IMR-90 (cell line): Measurements from ENCODE around the gene PMPCA. TPM values are rescaled to one million over a fixed set of nuclear protein-coding genes. Genes with fewer than 3 reads are reported as not detected.
A peak's percentile ranks its signal among the peaks of the same experiment; 100 is the strongest.

Experiments used
- ATAC-seq: fragments of 200-7000 bp; cut with Tn5 transposase; 2 replicates; pipeline ENCODE4 v1.9.1; 2020; ENCODE audit warnings: low read depth, mild to moderate bottlenecking, moderate library complexity
- BruUV-seq: library from RNA; stranded (reverse); fragments of 400-500 nt; replicated peaks from 2 replicates; lab custom pipeline; 2021; lab: Mats Ljungman, UMichigan
- CTCF ChIA-PET: fragments of 300-600 bp; formaldehyde crosslinking; extraction: SDS; loops from one replicate; lab custom pipeline; 2021; ENCODE audit warnings: antibody characterized with exemption; lab: Yijun Ruan, JAX
- POLR2A ChIA-PET: fragments of 300-600 bp; sonication (Branson Sonifier 250); formaldehyde crosslinking; loops from one replicate; lab custom pipeline; 2022; ENCODE audit warnings: antibody characterized with exemption; ENCODE audit not compliant: unreplicated experiment; lab: Charles Lee
- DNase-seq: peaks from one replicate; pipeline ENCODE4 v3.0.0; 2013
- H2AFZ ChIP-seq: replicated peaks from 2 replicates; pipeline ENCODE3; 2013; ENCODE audit warnings: low read length, mild to moderate bottlenecking; ENCODE audit not compliant: poor library complexity
- H2AK5ac ChIP-seq: 2 replicates; pipeline ENCODE4 v1.6.1; 2013; ENCODE audit warnings: low read depth, low read length, inconsistent platforms
- H2AK9ac ChIP-seq: replicated peaks from 2 replicates; pipeline ENCODE3; 2013; ENCODE audit warnings: mild to moderate bottlenecking, low read depth, low read length, moderate library complexity; ENCODE audit not compliant: poor library complexity
- H2BK120ac ChIP-seq: 2 replicates; pipeline ENCODE4 v1.6.1; 2013; ENCODE audit warnings: low read depth, low read length, inconsistent platforms
- H2BK15ac ChIP-seq: 3 replicates; pipeline ENCODE4 v1.6.1; 2013; ENCODE audit warnings: low read depth, low read length, inconsistent platforms
- H2BK20ac ChIP-seq: 2 replicates; pipeline ENCODE4 v1.6.1; 2013; ENCODE audit warnings: low read depth, mild to moderate bottlenecking, inconsistent platforms, low read length, moderate library complexity
- H2BK5ac ChIP-seq: 2 replicates; pipeline ENCODE4 v1.6.1; 2013; ENCODE audit warnings: mild to moderate bottlenecking, low read depth, low read length, inconsistent platforms; ENCODE audit not compliant: poor library complexity, severe bottlenecking
- H3K14ac ChIP-seq: replicated peaks from 2 replicates; pipeline ENCODE4 v1.6.1; 2013; ENCODE audit warnings: low read depth, low read length, inconsistent platforms
- H3K18ac ChIP-seq: 2 replicates; pipeline ENCODE4 v1.6.1; 2013; ENCODE audit warnings: low read depth, low read length, control low read depth
- H3K23ac ChIP-seq: 2 replicates; pipeline ENCODE4 v1.6.1; 2013; ENCODE audit warnings: low read depth, low read length, inconsistent platforms
- H3K27ac ChIP-seq: 2 replicates; pipeline ENCODE4 v1.5.1; 2013; ENCODE audit warnings: mild to moderate bottlenecking, control low read depth, low read length; ENCODE audit not compliant: insufficient read depth
- H3K27me3 ChIP-seq: 2 replicates; pipeline ENCODE4 v1.6.1; 2013; ENCODE audit warnings: low read length; ENCODE audit not compliant: control insufficient read depth, insufficient read depth
- H3K36me3 ChIP-seq: 2 replicates; pipeline ENCODE4 v1.6.1; 2013; ENCODE audit warnings: low read length, mixed read lengths; ENCODE audit not compliant: control insufficient read depth, insufficient read depth
- H3K4ac ChIP-seq: 2 replicates; pipeline ENCODE4 v1.6.1; 2013; ENCODE audit warnings: low read depth, low read length, inconsistent platforms
- H3K4me1 ChIP-seq: 2 replicates; pipeline ENCODE4 v1.6.1; 2013; ENCODE audit warnings: low read length, mixed read lengths; ENCODE audit not compliant: control insufficient read depth, insufficient read depth
- H3K4me2 ChIP-seq: 2 replicates; pipeline ENCODE4 v1.6.1; 2013; ENCODE audit warnings: low read depth, mild to moderate bottlenecking, control low read depth, low read length, moderate library complexity
- H3K4me3 ChIP-seq: 2 replicates; pipeline ENCODE4 v1.5.1; 2013; ENCODE audit warnings: low read depth, mild to moderate bottlenecking, control low read depth, low read length, moderate library complexity; ENCODE audit not compliant: insufficient read depth
- H3K56ac ChIP-seq: 2 replicates; pipeline ENCODE4 v1.6.1; 2013; ENCODE audit warnings: low read length, inconsistent platforms; ENCODE audit not compliant: insufficient read depth; ENCODE audit errors: extremely low read depth
- H3K79me1 ChIP-seq, 2 experiments: 2 replicates each; pipeline ENCODE4 v1.6.1; 2013; ENCODE audit warnings: low read length in 2 of 2, inconsistent platforms in 1 of 2, low read depth in 1 of 2
- H3K9ac ChIP-seq: 2 replicates; pipeline ENCODE4 v1.6.1; 2013; ENCODE audit warnings: low read depth, low read length, control low read depth
- H3K9me1 ChIP-seq: 2 replicates; pipeline ENCODE4 v1.6.1; 2013; ENCODE audit warnings: low read length, inconsistent platforms; ENCODE audit not compliant: insufficient read depth
- H3K9me3 ChIP-seq: 2 replicates; pipeline ENCODE4 v1.6.1; 2013; ENCODE audit warnings: low read length; ENCODE audit not compliant: control insufficient read depth, insufficient read depth
- H4K20me1 ChIP-seq: 2 replicates; pipeline ENCODE4 v1.6.1; 2013; ENCODE audit warnings: low read length, inconsistent platforms; ENCODE audit not compliant: insufficient read depth
- H4K5ac ChIP-seq: 2 replicates; pipeline ENCODE4 v1.6.1; 2013; ENCODE audit warnings: mild to moderate bottlenecking, low read depth, low read length, control low read depth
- H4K8ac ChIP-seq, 2 experiments: 2 replicates each; pipeline ENCODE4 v1.6.1; 2013; ENCODE audit warnings: low read depth in 2 of 2, low read length in 2 of 2, control low read depth in 1 of 2, inconsistent platforms in 1 of 2
- H4K91ac ChIP-seq: 2 replicates; pipeline ENCODE4 v1.6.1; 2013; ENCODE audit warnings: low read depth, low read length, inconsistent platforms; ENCODE audit not compliant: insufficient read depth
- BHLHE40 ChIP-seq: fragments of 150-350 bp; IDR thresholded peaks from 2 replicates; pipeline ENCODE4 v1.6.1; 2016; ENCODE audit warnings: mild to moderate bottlenecking, low read depth, low read length
- CTCF ChIP-seq: conservative IDR thresholded peaks from 2 replicates; pipeline ENCODE4 v1.5.1; 2012; ENCODE audit warnings: mild to moderate bottlenecking, low read depth, low read length, improper control_type of control experiment
- FOS ChIP-seq: fragments of 150-350 bp; IDR thresholded peaks from 2 replicates; pipeline ENCODE4 v1.6.1; 2016; ENCODE audit warnings: low read depth, low read length
- RAD21 ChIP-seq: IDR thresholded peaks from 2 replicates; pipeline ENCODE4 v1.6.1; 2012; ENCODE audit warnings: low read length, improper control_type of control experiment
- WGBS, 2 experiments: methylation state at CpG; one replicate each; pipeline versions ENCODE4 v1.1.5 to v1.1.7; 2013; ENCODE audit warnings: missing lambda C conversion rate in 2 of 2; ENCODE audit not compliant: insufficient read length in 1 of 2; ENCODE audit errors: extremely low coverage in 2 of 2; 5-methylcytosine and 5-hydroxymethylcytosine counted together
- dilution Hi-C: fragments of 300-500 bp; cut with HindIII; formaldehyde crosslinking; loops from one replicate; pipeline ENCODE4 v1.14.3; 2018; ENCODE audit warnings: low sequenced_read_pairs; ENCODE audit not compliant: unreplicated experiment
- in situ Hi-C: fragments of 300-500 bp; cut with MboI; formaldehyde crosslinking; loops from 3 replicates; pipeline ENCODE4 v1.14.3; 2019; ENCODE audit warnings: low sequenced_read_pairs, inconsistent platforms, mixed read lengths
- intact Hi-C: fragments of 100-400 bp; cut with micrococcal nuclease; formaldehyde crosslinking; loops from 2 replicates; pipeline ENCODE4 v1.10.0; 2022
- polyA plus RNA-seq, 3 experiments: library from polyadenylated mRNA; depleted of rRNA; stranded (reverse); fragments of >200 nt; gene quantifications; 2 replicates each; pipeline ENCODE4 v1.2.3, GENCODE V29; 2012; ENCODE audit warnings: low replicate concordance in 1 of 3
- total RNA-seq: library from RNA; depleted of rRNA; stranded (reverse); fragments of >200 nt; gene quantifications from 2 replicates; pipeline ENCODE4 v1.2.3, GENCODE V29; 2012

PMPCA gene
- total and polyA plus RNA-seq, 2 of the 4 experiments (the other 2 are of a cell fraction): 62.6 to 95.8 TPM

GRCh38 chr9:136398286-136398685 is 12.2 kb upstream of the PMPCA start:
- WGBS, 2 experiments: 96% methylated on average over 10 of the region's 12 CpGs; no CpG with 5 or more reads in 1 of the 2 experiments
- no peak for ATAC-seq

More at GRCh38 chr9:136398286-136398685, 12.2 kb upstream of the PMPCA start:
- H3K56ac ChIP-seq: no peak overlapping the region
- peaks cover 16% of the 10 kb centered on the region for H4K20me1 ChIP-seq
- no peak overlapping the region for H2BK5ac ChIP-seq
- H2AK9ac ChIP-seq: peak overlapping the region; percentile 93
- peak overlapping the region; percentile 78 for H3K23ac ChIP-seq
- POLR2A ChIA-PET: no interaction called here
- no peak overlapping the region for H3K4me3 ChIP-seq
- BruUV-seq: no TSS peak
- H2BK15ac ChIP-seq: no peak overlapping the region
- H4K91ac ChIP-seq: 0 out of 2 replicates have a peak overlapping the region, but pooled peaks have one; percentile 38
- in situ Hi-C loops (no loop called here), intact Hi-C loops (no loop called here), dilution Hi-C loops (no loop called here)
- no peak overlapping the region for H4K5ac ChIP-seq
- no peaks in the 10 kb centered on the region for H3K9me3 ChIP-seq
- peak overlapping the region; percentile 59; the same call in 1 of the 2 replicates for H3K27ac ChIP-seq
- H3K79me1 ChIP-seq: peaks cover 20 to 35% of the 10 kb centered on the region in 2 experiments
- no peak for DNase-seq
- CTCF ChIA-PET: no interaction called here
- no peak overlapping the region for H4K8ac ChIP-seq
- TF ChIP-seq BHLHE40 (no peak), FOS (no peak), CTCF (no peak), RAD21 (no peak)
- peaks cover 9% of the 10 kb centered on the region for H3K4me1 ChIP-seq
- no peak overlapping the region for H2BK20ac ChIP-seq
- no peak overlapping the region for H2AFZ ChIP-seq
- H3K9me1 ChIP-seq: no peaks in the 10 kb centered on the region
- H3K36me3 ChIP-seq: peaks cover 47% of the 10 kb centered on the region
- no peak overlapping the region for H3K18ac ChIP-seq
- no peaks in the 10 kb centered on the region for H3K27me3 ChIP-seq
- no peak overlapping the region; the same call in 1 of the 2 replicates for H2AK5ac ChIP-seq
- H3K14ac ChIP-seq: no peak overlapping the region
- H3K9ac ChIP-seq: no peak overlapping the region
- no peak overlapping the region for H2BK120ac ChIP-seq
- H3K4me2 ChIP-seq: peak overlapping the region; percentile 100; the same call in 1 of the 2 replicates
- H3K4ac ChIP-seq: no peak overlapping the region
